ENCODE data around the gene ABR. TPM values are rescaled to one million over a fixed set of nuclear protein-coding genes. Genes with fewer than 3 reads are reported as not detected.

ABR gene
- total RNA-seq, 2 donors from 2014 or later: 80.7 to 82.7 TPM

GRCh38 chr17:1170739-1171138 lies 9.0 kb downstream of the ABR start:
- Histone ChIP-seq H3K4me3 (no peak overlapping the region), H3K4me1 (replicated peaks) (no peaks in the 10 kb centered on the region), H3K9me3 (no peaks in the 10 kb centered on the region), H3K36me3 (no peaks in the 10 kb centered on the region), H3K27me3 (replicated peaks; ENCODE audit: insufficient read depth) (no peaks in the 10 kb centered on the region), H3K27ac (no peak overlapping the region)
- TF ChIP-seq, protein P1, sequence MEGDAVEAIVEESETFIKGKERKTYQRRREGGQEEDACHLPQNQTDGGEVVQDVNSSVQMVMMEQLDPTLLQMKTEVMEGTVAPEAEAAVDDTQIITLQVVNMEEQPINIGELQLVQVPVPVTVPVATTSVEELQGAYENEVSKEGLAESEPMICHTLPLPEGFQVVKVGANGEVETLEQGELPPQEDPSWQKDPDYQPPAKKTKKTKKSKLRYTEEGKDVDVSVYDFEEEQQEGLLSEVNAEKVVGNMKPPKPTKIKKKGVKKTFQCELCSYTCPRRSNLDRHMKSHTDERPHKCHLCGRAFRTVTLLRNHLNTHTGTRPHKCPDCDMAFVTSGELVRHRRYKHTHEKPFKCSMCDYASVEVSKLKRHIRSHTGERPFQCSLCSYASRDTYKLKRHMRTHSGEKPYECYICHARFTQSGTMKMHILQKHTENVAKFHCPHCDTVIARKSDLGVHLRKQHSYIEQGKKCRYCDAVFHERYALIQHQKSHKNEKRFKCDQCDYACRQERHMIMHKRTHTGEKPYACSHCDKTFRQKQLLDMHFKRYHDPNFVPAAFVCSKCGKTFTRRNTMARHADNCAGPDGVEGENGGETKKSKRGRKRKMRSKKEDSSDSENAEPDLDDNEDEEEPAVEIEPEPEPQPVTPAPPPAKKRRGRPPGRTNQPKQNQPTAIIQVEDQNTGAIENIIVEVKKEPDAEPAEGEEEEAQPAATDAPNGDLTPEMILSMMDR (IDR thresholded peaks at IDR 0.05): no peak
- intact Hi-C loops (cut with DNase I): no loop called here
- DNase-seq (ENCODE audit: low spot score): no peak
- 95% methylated on average over 11 of the region's 11 CpGs for WGBS

DNA sequence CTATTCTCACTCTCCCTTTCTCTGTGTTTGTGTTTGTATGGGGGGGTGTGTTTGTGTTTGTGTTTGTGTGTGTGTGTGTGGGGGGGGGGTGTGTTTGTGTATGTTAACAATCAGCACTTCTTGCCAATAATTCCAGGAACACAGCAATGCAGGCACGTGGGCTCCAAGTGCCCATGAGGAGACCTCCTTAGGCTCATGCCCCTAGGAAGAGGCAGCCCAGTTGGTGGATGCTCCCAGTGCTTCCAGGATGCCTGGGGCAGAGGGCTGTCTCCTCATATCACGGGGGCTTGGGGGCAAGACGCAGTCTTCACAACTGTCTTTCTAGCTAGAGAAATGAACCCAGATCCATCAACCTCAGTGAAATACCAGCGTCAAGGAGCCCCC lies 9.9 kb downstream of the ABR start:
- H3K4me3 ChIP-seq: no peak overlapping the region
- intact Hi-C loops (cut with DNase I): no loop called here

DNA sequence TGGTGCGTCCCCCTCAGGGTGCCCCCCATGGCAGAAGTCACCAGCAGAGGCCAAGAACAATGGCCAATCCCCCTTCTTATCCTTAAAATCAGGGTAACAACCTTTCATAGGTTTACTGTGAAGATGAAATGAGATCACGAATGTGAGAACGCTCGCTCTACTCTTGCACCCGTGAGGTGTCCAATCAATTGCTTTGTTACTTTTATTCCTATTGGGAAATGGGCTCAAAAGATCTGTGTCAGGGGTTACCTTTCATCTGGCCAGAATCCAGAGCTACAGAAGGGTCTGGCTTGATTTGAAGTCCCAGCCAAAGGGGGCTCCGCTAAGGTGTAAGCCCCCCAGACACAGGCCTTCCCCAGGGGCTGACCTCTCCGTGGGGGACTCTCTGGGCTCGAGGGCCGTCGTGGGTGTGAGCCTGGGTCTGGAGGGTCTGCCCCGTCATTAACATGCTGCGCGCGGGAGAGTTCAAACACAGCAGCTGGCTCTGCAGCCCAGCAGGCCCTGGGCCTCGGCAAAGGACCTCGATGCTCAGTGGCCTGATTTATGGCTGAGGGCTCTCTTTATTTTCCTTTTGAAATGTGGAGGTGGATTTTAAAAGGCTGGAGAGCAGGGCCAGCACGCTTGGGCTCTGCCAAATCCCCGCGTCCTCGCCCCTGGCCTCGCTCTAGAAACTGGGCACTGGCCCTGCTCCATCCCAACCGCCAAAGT lies 10.4 kb downstream of the ABR start:
- H3K4me1 ChIP-seq (replicated peaks): no peaks in the 10 kb centered on the region
- H3K9me3 ChIP-seq: no peaks in the 10 kb centered on the region
- no peak for DNase-seq (ENCODE audit: low spot score)
- 49% methylated on average over 22 of the region's 22 CpGs for WGBS
- TF ChIP-seq, protein P1 (IDR thresholded peaks at IDR 0.05): no peak
- no peak for TF ChIP-seq POLR2A (IDR thresholded peaks at IDR 0.05)
- no peak for TF ChIP-seq POLR2AphosphoS5 (IDR thresholded peaks at IDR 0.05)
- no peaks in the 10 kb centered on the region for H3K36me3 ChIP-seq
- H3K4me3 ChIP-seq: no peak overlapping the region
- no peaks in the 10 kb centered on the region for H3K27me3 ChIP-seq (replicated peaks; ENCODE audit: insufficient read depth)
- no peak overlapping the region for H3K27ac ChIP-seq
- intact Hi-C loops (cut with DNase I): no loop called here

More for the DNA sequence above, 9.9 kb downstream of the ABR start:
- WGBS: 84% methylated on average over 4 of the region's 4 CpGs
- no peak for DNase-seq (ENCODE audit: low spot score)
- no peaks in the 10 kb centered on the region for H3K4me1 ChIP-seq (replicated peaks)
- H3K27ac ChIP-seq: no peak overlapping the region
- TF ChIP-seq POLR2AphosphoS5 (IDR thresholded peaks at IDR 0.05): no peak
- TF ChIP-seq, protein P1 (IDR thresholded peaks at IDR 0.05): no peak
- no peak for TF ChIP-seq POLR2A (IDR thresholded peaks at IDR 0.05)
- H3K36me3 ChIP-seq: no peaks in the 10 kb centered on the region
- H3K27me3 ChIP-seq (replicated peaks; ENCODE audit: insufficient read depth): no peaks in the 10 kb centered on the region
- H3K9me3 ChIP-seq: no peaks in the 10 kb centered on the region

- TF ChIP-seq, protein P1 (IDR thresholded peaks at IDR 0.05): no peak
- TF ChIP-seq POLR2A (IDR thresholded peaks at IDR 0.05): no peak
- no peak for TF ChIP-seq POLR2AphosphoS5 (IDR thresholded peaks at IDR 0.05)
Observed at GRCh38 chr17:1168533-1169220, 11.1 kb downstream of the ABR start.

DNA sequence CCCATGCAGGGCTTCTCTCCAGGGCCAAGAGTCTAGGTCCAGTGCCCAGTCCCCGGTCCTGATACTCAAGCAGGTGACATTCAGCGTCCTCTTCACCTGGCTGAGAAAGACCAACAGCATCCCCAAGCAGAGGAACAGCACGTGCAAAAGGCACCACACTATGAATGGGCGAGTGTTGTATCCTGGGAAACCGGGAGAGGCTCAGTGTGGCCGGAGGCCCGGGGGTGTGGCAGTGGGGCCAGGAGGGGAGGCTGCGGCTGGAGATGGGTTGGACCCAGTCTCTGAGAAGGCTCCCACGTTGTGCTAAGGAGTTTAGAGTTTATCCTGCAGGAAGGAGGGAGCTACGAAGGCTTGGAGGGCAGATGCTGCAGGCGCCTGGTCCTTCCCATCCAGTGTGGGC lies 13.5 kb downstream of the ABR start:
- no peaks in the 10 kb centered on the region for H3K27me3 ChIP-seq (replicated peaks; ENCODE audit: insufficient read depth)
- no peaks in the 10 kb centered on the region for H3K36me3 ChIP-seq
- H3K9me3 ChIP-seq: no peaks in the 10 kb centered on the region
- DNase-seq (ENCODE audit: low spot score): no peak
- H3K27ac ChIP-seq: no peak overlapping the region
- H3K4me1 ChIP-seq (replicated peaks): no peaks in the 10 kb centered on the region
- TF ChIP-seq, protein P1 (IDR thresholded peaks at IDR 0.05): no peak
- TF ChIP-seq POLR2AphosphoS5 (IDR thresholded peaks at IDR 0.05) (no peak), POLR2A (IDR thresholded peaks at IDR 0.05) (no peak)
- no peak overlapping the region for H3K4me3 ChIP-seq
- intact Hi-C loops (cut with DNase I): no loop called here
- WGBS: 78% methylated on average over 11 of the region's 11 CpGs

More at GRCh38 chr17:1168533-1169220, 11.1 kb downstream of the ABR start:
- 66% methylated on average over 17 of the region's 17 CpGs for WGBS
- Histone ChIP-seq H3K4me1 (replicated peaks) (no peaks in the 10 kb centered on the region), H3K36me3 (no peaks in the 10 kb centered on the region), H3K9me3 (no peaks in the 10 kb centered on the region), H3K27ac (no peak overlapping the region), H3K4me3 (no peak overlapping the region), H3K27me3 (replicated peaks; ENCODE audit: insufficient read depth) (no peaks in the 10 kb centered on the region)
- intact Hi-C loops (cut with DNase I): no loop called here
- DNase-seq (ENCODE audit: low spot score): no peak

Data from prostate gland (tissue), 2 donors.